ENCODE results near the gene SUN3. TPM values are rescaled to one million over a fixed set of nuclear protein-coding genes. Genes with fewer than 3 reads are reported as not detected.

SUN3 gene
- total and polyA plus RNA-seq, 3 donors from 2014 or later, result 12.8 to 64.5 (median 29.1) TPM

GRCh38 chr7:47970761-47971160 lies 58.1 kb downstream of the SUN3 start:
- Histone ChIP-seq H3K4me3 (no peak overlapping the region), H3K27me3 (no peaks in the 10 kb centered on the region), H3K4me1 (no peaks in the 10 kb centered on the region), H3K9me3 (no peaks in the 10 kb centered on the region), H3K36me3 (ENCODE audit: low read depth, missing control alignments) (peaks cover 4% of the 10 kb centered on the region), H3K27ac (peak overlapping the region in 1 of 2 donors; percentile 31)
- intact Hi-C loops (cut with DNase I; ENCODE audit: low total_unique reads), result no loop called here
- no peak for DNase-seq
- TF ChIP-seq POLR2A (IDR thresholded peaks at IDR 0.05) (no peak), CTCF (IDR thresholded peaks at IDR 0.05) (no peak)
- 33 to 43% methylated on average over 1 of the region's 1 CpG for WGBS, 2 donors

- Histone ChIP-seq H3K27me3 (no peaks in the 10 kb centered on the region), H3K27ac (peak overlapping the region in 1 of 2 donors; percentile 41), H3K9me3 (no peaks in the 10 kb centered on the region), H3K4me1 (no peaks in the 10 kb centered on the region), H3K4me3 (no peak overlapping the region), H3K36me3 (ENCODE audit: low read depth, missing control alignments) (no peaks in the 10 kb centered on the region)
- WGBS, 2 donors, result 51 to 58% methylated on average over 5 of the region's 5 CpGs
- intact Hi-C loops (cut with DNase I; ENCODE audit: low total_unique reads), result no loop called here
- peak; percentile 57 to 74 (median 68) for TF ChIP-seq CTCF (IDR thresholded peaks at IDR 0.05)
- no peak for TF ChIP-seq POLR2A (IDR thresholded peaks at IDR 0.05)
- peak; percentile 78 for DNase-seq
Measured at GRCh38 chr7:47968847-47969774, 59.8 kb downstream of the SUN3 start.

GRCh38 chr7:47967708-47968107 lies 61.2 kb downstream of the SUN3 start:
- H3K4me3 ChIP-seq, result no peak overlapping the region
- H3K4me1 ChIP-seq, result no peaks in the 10 kb centered on the region
- no peaks in the 10 kb centered on the region for H3K27me3 ChIP-seq
- H3K9me3 ChIP-seq, result no peaks in the 10 kb centered on the region
- no peaks in the 10 kb centered on the region for H3K36me3 ChIP-seq (ENCODE audit: low read depth, missing control alignments)
- WGBS, 2 donors, result 85 to 88% methylated on average over 2 of the region's 2 CpGs
- H3K27ac ChIP-seq, result no peak overlapping the region
- intact Hi-C loops (cut with DNase I; ENCODE audit: low total_unique reads), result no loop called here
- TF ChIP-seq CTCF (IDR thresholded peaks at IDR 0.05), result no peak
- no peak for TF ChIP-seq POLR2A (IDR thresholded peaks at IDR 0.05)
- no peak for DNase-seq

- TF ChIP-seq CTCF (IDR thresholded peaks at IDR 0.05), result no peak
- no peak for TF ChIP-seq POLR2A (IDR thresholded peaks at IDR 0.05)
- no peak for DNase-seq
- 93 to 95% methylated on average over 5 of the region's 5 CpGs for WGBS, 2 donors
Measured at GRCh38 chr7:47967123-47967522, 61.8 kb downstream of the SUN3 start.

More at GRCh38 chr7:47967123-47967522, 61.8 kb downstream of the SUN3 start:
- Histone ChIP-seq H3K4me1 (no peaks in the 10 kb centered on the region), H3K27me3 (no peaks in the 10 kb centered on the region), H3K9me3 (no peaks in the 10 kb centered on the region), H3K36me3 (ENCODE audit: low read depth, missing control alignments) (no peaks in the 10 kb centered on the region), H3K4me3 (no peak overlapping the region), H3K27ac (no peak overlapping the region)
- intact Hi-C loops (cut with DNase I; ENCODE audit: low total_unique reads), result no loop called here
